Measurements from ENCODE around the gene ATP2A1.

- no peak for TF ChIP-seq ZNF114 (CRISPR knock-in tag; IDR thresholded peaks at IDR 0.05)
- no peak for TF ChIP-seq POLR2AphosphoS5 (IDR thresholded peaks at IDR 0.05; ENCODE audit: low read depth)
- no peak for TF ChIP-seq EZH2phosphoT487 (IDR thresholded peaks at IDR 0.05; ENCODE audit: unreplicated experiment)
- peak in 1 of 2 experiments; percentile 25; a peak in 1 of 4 replicates for TF ChIP-seq CTCF (conservative IDR thresholded peaks at IDR 0.05; ENCODE audit: low read depth in 2 of 2)
- no peak for TF ChIP-seq EZH2 (IDR thresholded peaks at IDR 0.05; ENCODE audit: low read depth, unreplicated experiment)
Measured at GRCh38 chr16:28875134-28876018, 2.9 kb upstream of the ATP2A1 start.

Measured in GM23338 (cell line).